ENCODE measurements around the gene FMN2. TPM values are rescaled to one million over a fixed set of nuclear protein-coding genes. Genes with fewer than 3 reads are reported as not detected.

Gene FMN2
- total RNA-seq, 1 experiment from 2014 or later, result not detected

- DNase-seq, result no peak
- H3K36me3 ChIP-seq (ENCODE audit: low read depth), result no peaks in the 10 kb centered on the region
- H3K9me2 ChIP-seq (ENCODE audit: insufficient read depth), result no peaks in the 10 kb centered on the region
- H3K4me1 ChIP-seq (replicated peaks; ENCODE audit: insufficient read depth), result no peaks in the 10 kb centered on the region
- no peaks in the 10 kb centered on the region for H3K79me2 ChIP-seq (ENCODE audit: low read depth)
- no peak overlapping the region for H3K27ac ChIP-seq
- H2AFZ ChIP-seq, result no peak overlapping the region
- ChIA-PET CTCF (no interaction called here), POLR2A (ENCODE audit: unreplicated experiment) (no interaction called here)
- no TSS peak for BruUV-seq (replicated peaks)
- no peak overlapping the region for H3K4me3 ChIP-seq
- TF ChIP-seq, protein P1, sequence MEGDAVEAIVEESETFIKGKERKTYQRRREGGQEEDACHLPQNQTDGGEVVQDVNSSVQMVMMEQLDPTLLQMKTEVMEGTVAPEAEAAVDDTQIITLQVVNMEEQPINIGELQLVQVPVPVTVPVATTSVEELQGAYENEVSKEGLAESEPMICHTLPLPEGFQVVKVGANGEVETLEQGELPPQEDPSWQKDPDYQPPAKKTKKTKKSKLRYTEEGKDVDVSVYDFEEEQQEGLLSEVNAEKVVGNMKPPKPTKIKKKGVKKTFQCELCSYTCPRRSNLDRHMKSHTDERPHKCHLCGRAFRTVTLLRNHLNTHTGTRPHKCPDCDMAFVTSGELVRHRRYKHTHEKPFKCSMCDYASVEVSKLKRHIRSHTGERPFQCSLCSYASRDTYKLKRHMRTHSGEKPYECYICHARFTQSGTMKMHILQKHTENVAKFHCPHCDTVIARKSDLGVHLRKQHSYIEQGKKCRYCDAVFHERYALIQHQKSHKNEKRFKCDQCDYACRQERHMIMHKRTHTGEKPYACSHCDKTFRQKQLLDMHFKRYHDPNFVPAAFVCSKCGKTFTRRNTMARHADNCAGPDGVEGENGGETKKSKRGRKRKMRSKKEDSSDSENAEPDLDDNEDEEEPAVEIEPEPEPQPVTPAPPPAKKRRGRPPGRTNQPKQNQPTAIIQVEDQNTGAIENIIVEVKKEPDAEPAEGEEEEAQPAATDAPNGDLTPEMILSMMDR (conservative IDR thresholded peaks at IDR 0.05), result peak; percentile 66
- TF ChIP-seq EZH2 (IDR thresholded peaks at IDR 0.05; ENCODE audit: low read depth), result no peak
- no peaks in the 10 kb centered on the region for H3F3A ChIP-seq (ENCODE audit: insufficient read depth, low read depth)
- peaks cover 11% of the 10 kb centered on the region; the same call in 1 of the 2 replicates for H3K27me3 ChIP-seq (ENCODE audit: insufficient read depth, low read depth)
- intact Hi-C loops (cut with micrococcal nuclease; ENCODE audit: unreplicated experiment), result loop anchor here (5.0 kb wide), 1 partner anchor 1311 kb away; no protein-coding TSS in a partner anchor
- no peak overlapping the region for H3K4me2 ChIP-seq
- H3K9me3 ChIP-seq (ENCODE audit: insufficient read depth, low read depth), result no peaks in the 10 kb centered on the region
- H4K20me1 ChIP-seq (ENCODE audit: insufficient read depth), result no peaks in the 10 kb centered on the region
Measured at GRCh38 chr1:240190881-240191401, 99.3 kb downstream of the FMN2 start.

- BruUV-seq (replicated peaks), result no TSS peak
- H2AFZ ChIP-seq, result no peak overlapping the region
- no peak overlapping the region for H3K27ac ChIP-seq
- H4K20me1 ChIP-seq (ENCODE audit: insufficient read depth), result no peaks in the 10 kb centered on the region
- no peaks in the 10 kb centered on the region for H3K36me3 ChIP-seq (ENCODE audit: low read depth)
- H3K79me2 ChIP-seq (ENCODE audit: low read depth), result no peaks in the 10 kb centered on the region
- ChIA-PET CTCF (interaction anchor here (0.6 kb wide), 1 partner anchor 757 kb away, joined by 5 read pairs; no protein-coding TSS in a partner anchor), POLR2A (ENCODE audit: unreplicated experiment) (no interaction called here)
- no peaks in the 10 kb centered on the region for H3K9me2 ChIP-seq (ENCODE audit: insufficient read depth)
- DNase-seq, result no peak
- no peaks in the 10 kb centered on the region for H3K27me3 ChIP-seq (ENCODE audit: insufficient read depth, low read depth)
- H3K4me1 ChIP-seq (replicated peaks; ENCODE audit: insufficient read depth), result no peaks in the 10 kb centered on the region
- H3K4me2 ChIP-seq, result no peak overlapping the region
- H3K9me3 ChIP-seq (ENCODE audit: insufficient read depth, low read depth), result no peaks in the 10 kb centered on the region
- intact Hi-C loops (cut with micrococcal nuclease; ENCODE audit: unreplicated experiment), result loop anchor here (5.0 kb wide), 1 partner anchor 1309 kb away; no protein-coding TSS in a partner anchor
- no peaks in the 10 kb centered on the region for H3F3A ChIP-seq (ENCODE audit: insufficient read depth, low read depth)
- no peak for TF ChIP-seq EZH2 (IDR thresholded peaks at IDR 0.05; ENCODE audit: low read depth)
- TF ChIP-seq, protein P1 (conservative IDR thresholded peaks at IDR 0.05), result no peak
- H3K4me3 ChIP-seq, result no peak overlapping the region
Measured at GRCh38 chr1:240192851-240193250, 101.2 kb downstream of the FMN2 start.

GRCh38 chr1:240193679-240194078 lies 102.0 kb downstream of the FMN2 start:
- Histone ChIP-seq H2AFZ (no peak overlapping the region), H3K4me2 (no peak overlapping the region), H3K9me2 (ENCODE audit: insufficient read depth) (no peaks in the 10 kb centered on the region), H3F3A (ENCODE audit: insufficient read depth, low read depth) (no peaks in the 10 kb centered on the region), H3K27me3 (ENCODE audit: insufficient read depth, low read depth) (no peaks in the 10 kb centered on the region; the same call in 1 of the 2 replicates), H3K9me3 (ENCODE audit: insufficient read depth, low read depth) (no peaks in the 10 kb centered on the region), H3K36me3 (ENCODE audit: low read depth) (no peaks in the 10 kb centered on the region), H4K20me1 (ENCODE audit: insufficient read depth) (no peaks in the 10 kb centered on the region), H3K79me2 (ENCODE audit: low read depth) (no peaks in the 10 kb centered on the region), H3K27ac (no peak overlapping the region), H3K4me3 (no peak overlapping the region), H3K4me1 (replicated peaks; ENCODE audit: insufficient read depth) (no peaks in the 10 kb centered on the region)
- intact Hi-C loops (cut with micrococcal nuclease; ENCODE audit: unreplicated experiment), result loop anchor here (5.0 kb wide), 1 partner anchor 1309 kb away; no protein-coding TSS in a partner anchor
- TF ChIP-seq EZH2 (IDR thresholded peaks at IDR 0.05; ENCODE audit: low read depth), result no peak
- no TSS peak for BruUV-seq (replicated peaks)
- ChIA-PET POLR2A (ENCODE audit: unreplicated experiment) (no interaction called here), CTCF (no interaction called here)
- no peak for DNase-seq

DNA sequence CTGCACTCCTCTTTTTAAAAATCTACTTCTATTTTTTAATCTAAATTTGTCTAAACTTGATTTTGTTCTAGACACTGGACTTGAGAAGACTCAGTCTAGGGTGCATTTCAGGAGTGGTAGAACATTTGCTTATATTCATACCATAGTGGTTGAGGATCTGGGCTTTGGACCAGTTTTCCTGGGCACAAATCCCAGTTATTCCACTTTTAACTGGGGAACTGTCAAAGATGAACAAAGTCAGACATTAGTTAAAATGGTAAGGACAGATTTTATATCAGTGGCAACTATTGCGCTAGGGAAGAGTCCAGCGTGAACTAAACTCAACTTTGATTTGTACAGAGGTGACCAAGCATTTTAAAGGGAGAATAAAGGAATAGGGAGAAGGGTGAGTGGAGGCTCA lies 102.4 kb downstream of the FMN2 start:
- TF ChIP-seq EZH2 (IDR thresholded peaks at IDR 0.05; ENCODE audit: low read depth), result no peak
- TF ChIP-seq, protein P1 (conservative IDR thresholded peaks at IDR 0.05), result no peak
- BruUV-seq (replicated peaks), result no TSS peak
- no peaks in the 10 kb centered on the region for H3K9me3 ChIP-seq (ENCODE audit: insufficient read depth, low read depth)
- no peak overlapping the region for H3K27ac ChIP-seq
- H3K79me2 ChIP-seq (ENCODE audit: low read depth), result no peaks in the 10 kb centered on the region
- no peaks in the 10 kb centered on the region for H3F3A ChIP-seq (ENCODE audit: insufficient read depth, low read depth)
- H3K9me2 ChIP-seq (ENCODE audit: insufficient read depth), result no peaks in the 10 kb centered on the region
- H3K4me2 ChIP-seq, result no peak overlapping the region
- H4K20me1 ChIP-seq (ENCODE audit: insufficient read depth), result no peaks in the 10 kb centered on the region
- no peaks in the 10 kb centered on the region for H3K4me1 ChIP-seq (replicated peaks; ENCODE audit: insufficient read depth)
- ChIA-PET CTCF (no interaction called here), POLR2A (ENCODE audit: unreplicated experiment) (no interaction called here)
- H3K27me3 ChIP-seq (ENCODE audit: insufficient read depth, low read depth), result no peaks in the 10 kb centered on the region; the same call in none of the 2 replicates
- intact Hi-C loops (cut with micrococcal nuclease; ENCODE audit: unreplicated experiment), result loop anchor here (5.0 kb wide), 1 partner anchor 1308 kb away; no protein-coding TSS in a partner anchor
- no peak overlapping the region for H3K4me3 ChIP-seq
- DNase-seq, result no peak
- no peaks in the 10 kb centered on the region for H3K36me3 ChIP-seq (ENCODE audit: low read depth)
- no peak overlapping the region for H2AFZ ChIP-seq
